Measurements from ENCODE around the gene TTBK1. TPM values are rescaled to one million over a fixed set of nuclear protein-coding genes. Genes with fewer than 3 reads are reported as not detected.

TTBK1 gene
- total and polyA plus RNA-seq, 2 donors (not counting 1 experiment from before 2014, with no cell fraction given) = 0.07 TPM; not detected in 1

DNA sequence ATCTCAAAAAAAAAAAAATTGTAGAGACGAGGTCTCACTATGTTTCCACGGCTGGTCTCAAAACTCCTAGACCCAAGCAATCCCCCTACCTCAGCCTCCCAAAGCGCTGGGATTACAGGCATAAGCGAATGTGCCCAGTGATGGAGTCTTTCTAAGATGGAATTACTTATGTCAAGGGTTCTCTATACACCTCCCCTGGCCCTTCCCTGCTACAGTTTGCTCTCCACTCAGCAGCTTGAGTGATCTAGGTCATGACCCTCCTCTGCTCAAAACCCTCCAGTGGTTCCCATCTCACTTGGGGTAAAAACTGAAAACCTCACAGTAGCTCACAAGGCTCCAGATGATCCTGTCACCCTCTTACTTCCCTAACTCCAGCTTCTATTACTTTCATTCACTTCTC is 12.2 kb upstream of the TTBK1 start:
- DNase-seq (no peak), ATAC-seq (ENCODE audit: low read depth) (no peak)
- Histone ChIP-seq H3K4me2 (replicated peaks; ENCODE audit: low read depth, low read length, poor library complexity, severe bottlenecking) (no peak overlapping the region), H3K4me1 (ENCODE audit: control insufficient read depth in 2 of 2, insufficient read depth in 2 of 2, low read length in 2 of 2) (peaks cover 19 to 26% of the 10 kb centered on the region in 2 donors), H3K9me3 (ENCODE audit: control extremely low read depth in 1 of 3, control insufficient read depth in 2 of 3, insufficient read depth in 1 of 3, low read length in 2 of 3) (no peaks in the 10 kb centered on the region), H3K4me3 (ENCODE audit: control extremely low read depth in 1 of 5, extremely low read depth in 1 of 5, insufficient read depth in 1 of 5, low read depth in 2 of 5, low read length in 4 of 5) (no peak overlapping the region), H4K20me1 (ENCODE audit: control insufficient read depth, insufficient read depth, low read length, poor library complexity, severe bottlenecking) (no peaks in the 10 kb centered on the region), H3K36me3 (replicated peaks in 1 of 2; ENCODE audit: control extremely low read depth in 1 of 2, control insufficient read depth in 1 of 2, extremely low read depth in 1 of 2, insufficient read depth in 2 of 2, low read length in 1 of 2) (peaks cover 0 to 2% of the 10 kb centered on the region in 2 experiments), H2AFZ (ENCODE audit: insufficient read depth, low read depth, low read length, poor library complexity, severe bottlenecking) (no peak overlapping the region), H3K27me3 (replicated peaks in 1 of 4; ENCODE audit: control extremely low read depth in 1 of 4, control insufficient read depth in 3 of 4, insufficient read depth in 4 of 4, low read length in 3 of 4) (peaks cover 0 to 5% (median 0%) of the 10 kb centered on the region in 4 experiments), H3K79me2 (ENCODE audit: control insufficient read depth, insufficient read depth, low read length) (peaks cover 34% of the 10 kb centered on the region), H3K9ac (ENCODE audit: low read length) (no peak overlapping the region), H3K27ac (ENCODE audit: low read length in 2 of 2) (no peak overlapping the region)
- H3K27ac Mint-ChIP-seq = no peak overlapping the region
- no peaks in the 10 kb centered on the region for H3K9me3 Mint-ChIP-seq (ENCODE audit: insufficient read depth)
- WGBS (ENCODE audit: insufficient coverage) = no CpG with 5 or more reads among the region's 4 CpGs
- peaks cover 18% of the 10 kb centered on the region for H3K4me1 Mint-ChIP-seq
- ChIA-PET POLR2A (interaction anchor here (0.5 to 1.1 kb wide), 2 partner anchors 49 to 227 kb away, joined by 3 read pairs; partner anchors contain the start of gene CUL9), CTCF (interaction anchor here (0.5 to 1.5 kb wide), 5 partner anchors 15 to 298 kb away, joined by 3 to 8 read pairs (median 4); no protein-coding TSS in a partner anchor)
- peak overlapping the region; percentile 5 for H3K4me3 Mint-ChIP-seq
- intact Hi-C loops (cut with micrococcal nuclease) = no loop called here
- TF ChIP-seq EZH2 (IDR thresholded peaks at IDR 0.05; ENCODE audit: borderline replicate concordance, insufficient read depth, low read depth, low read length, poor library complexity, severe bottlenecking) (no peak), CTCF (IDR thresholded peaks at IDR 0.05) (no peak)
- H3K27me3 Mint-ChIP-seq = peaks cover 9% of the 10 kb centered on the region

DNA sequence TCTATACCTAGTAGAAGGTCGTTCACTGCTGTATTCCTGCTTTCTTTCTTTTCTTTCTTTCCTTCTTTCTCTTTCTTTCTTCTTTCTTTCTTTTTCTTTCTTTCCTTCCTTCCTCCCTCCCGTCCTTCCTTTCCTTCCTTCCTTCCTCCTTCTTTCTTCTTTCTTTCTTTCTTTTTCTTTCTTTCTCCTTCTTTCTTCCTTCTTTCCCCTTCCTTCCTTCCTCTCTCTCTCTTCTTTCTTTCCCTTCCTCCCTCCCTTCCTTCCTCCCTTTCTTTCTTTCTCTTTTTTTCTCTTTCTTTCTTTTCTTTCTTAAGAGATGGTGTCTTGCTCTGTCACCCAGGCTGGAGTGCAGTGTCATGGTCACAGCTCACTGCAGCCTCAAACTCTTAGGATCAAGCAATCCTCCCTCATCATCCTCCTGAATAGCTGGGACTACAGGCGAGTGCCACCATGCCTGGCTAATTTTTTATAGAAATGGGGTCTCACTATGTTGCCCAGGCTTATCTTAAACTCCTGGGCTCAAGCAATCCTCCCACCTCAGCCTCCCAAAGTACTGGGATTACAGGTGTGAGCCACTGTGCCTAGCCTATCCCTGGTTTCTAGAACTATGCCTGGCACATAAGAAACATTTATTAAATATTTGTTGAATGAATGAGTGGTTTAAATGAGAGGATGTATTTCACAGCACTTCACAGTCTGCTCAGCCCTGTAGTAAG is 11.4 kb upstream of the TTBK1 start:
- Histone ChIP-seq H2AFZ (ENCODE audit: insufficient read depth, low read depth, low read length, poor library complexity, severe bottlenecking) (no peak overlapping the region), H3K9ac (ENCODE audit: low read length) (no peak overlapping the region), H4K20me1 (ENCODE audit: control insufficient read depth, insufficient read depth, low read length, poor library complexity, severe bottlenecking) (no peaks in the 10 kb centered on the region), H3K27me3 (replicated peaks in 1 of 4; ENCODE audit: control extremely low read depth in 1 of 4, control insufficient read depth in 3 of 4, insufficient read depth in 4 of 4, low read length in 3 of 4) (peaks cover 0 to 5% (median 0%) of the 10 kb centered on the region in 4 experiments), H3K79me2 (ENCODE audit: control insufficient read depth, insufficient read depth, low read length) (peaks cover 27% of the 10 kb centered on the region), H3K9me3 (ENCODE audit: control extremely low read depth in 1 of 3, control insufficient read depth in 2 of 3, insufficient read depth in 1 of 3, low read length in 2 of 3) (no peaks in the 10 kb centered on the region), H3K4me2 (replicated peaks; ENCODE audit: low read depth, low read length, poor library complexity, severe bottlenecking) (no peak overlapping the region), H3K4me1 (ENCODE audit: control insufficient read depth in 2 of 2, insufficient read depth in 2 of 2, low read length in 2 of 2) (peaks cover 18 to 20% of the 10 kb centered on the region in 2 donors), H3K4me3 (ENCODE audit: control extremely low read depth in 1 of 5, extremely low read depth in 1 of 5, insufficient read depth in 1 of 5, low read depth in 2 of 5, low read length in 4 of 5) (no peak overlapping the region), H3K36me3 (replicated peaks in 1 of 2; ENCODE audit: control extremely low read depth in 1 of 2, control insufficient read depth in 1 of 2, extremely low read depth in 1 of 2, insufficient read depth in 2 of 2, low read length in 1 of 2) (no peaks in the 10 kb centered on the region), H3K27ac (ENCODE audit: low read length in 2 of 2) (no peak overlapping the region)
- WGBS (ENCODE audit: insufficient coverage) = 43% methylated on average over 1 of the region's 3 CpGs
- CTCF ChIA-PET = interaction anchor here (0.8 to 1.5 kb wide), 2 partner anchors 14 to 170 kb away, joined by 4 to 5 read pairs; no protein-coding TSS in a partner anchor
- H3K9me3 Mint-ChIP-seq (ENCODE audit: insufficient read depth) = no peaks in the 10 kb centered on the region
- POLR2A ChIA-PET = interaction anchor here (0.5 kb wide), 1 partner anchor 227 kb away, joined by 3 read pairs; no protein-coding TSS in a partner anchor
- no peak for TF ChIP-seq EZH2 (IDR thresholded peaks at IDR 0.05; ENCODE audit: borderline replicate concordance, insufficient read depth, low read depth, low read length, poor library complexity, severe bottlenecking)
- no peak for TF ChIP-seq CTCF (IDR thresholded peaks at IDR 0.05)
- peaks cover 13% of the 10 kb centered on the region for H3K4me1 Mint-ChIP-seq
- intact Hi-C loops (cut with micrococcal nuclease) = no loop called here
- DNase-seq (no peak), ATAC-seq (ENCODE audit: low read depth) (no peak)
- no peak overlapping the region for H3K27ac Mint-ChIP-seq
- peaks cover 12% of the 10 kb centered on the region for H3K27me3 Mint-ChIP-seq
- no peak overlapping the region for H3K4me3 Mint-ChIP-seq

All from B cell (primary cell).